Sigmoid colon (tissue), 7 donors: ENCODE data around the gene SCARB1. TPM values are rescaled to one million over a fixed set of nuclear protein-coding genes. Genes with fewer than 3 reads are reported as not detected.

Source experiments
- DNase-seq: peaks from one replicate; pipeline ENCODE4 v3.0.0-alpha.2; 2019
- H3K27ac ChIP-seq, 4 donors: fragments of 200-600 bp; sonication (generic); one replicate each; pipeline ENCODE4 v1.5.1; 2016 to 2019; ENCODE audit warnings: mild to moderate bottlenecking in 1 of 4
- H3K27me3 ChIP-seq, 3 donors: fragments of 200-600 bp; sonication (generic); one replicate each; pipeline ENCODE4 v1.5.1; 2019; ENCODE audit warnings: mild to moderate bottlenecking in 1 of 3
- H3K36me3 ChIP-seq, 4 donors: fragments of 200-600 bp; sonication (generic); one replicate each; pipeline ENCODE4 v1.5.1; 2016 to 2019
- H3K4me1 ChIP-seq, 4 donors: fragments of 200-600 bp; sonication (generic); one replicate each; pipeline ENCODE4 v1.5.1; 2017 to 2019
- H3K4me3 ChIP-seq, 4 donors: fragments of 200-600 bp; sonication (generic); one replicate each; pipeline ENCODE4 v1.5.1; 2017 to 2019; ENCODE audit warnings: mild to moderate bottlenecking in 2 of 4, moderate library complexity in 1 of 4
- H3K9me3 ChIP-seq, 4 donors: fragments of 200-600 bp in 3 of 4; sonication (generic) in 3 of 4; one replicate each; pipeline versions ENCODE4 v1.5.1 to v1.6.1; 2013 to 2019
- EP300 ChIP-seq, 4 donors: sonication (generic); formaldehyde crosslinking; IDR thresholded peaks; one replicate each; pipeline ENCODE4 v1.6.1; 2017; ENCODE audit warnings: antibody characterized with exemption in 4 of 4
- POLR2A ChIP-seq, 2 donors: fragments of 450-650 bp; IDR thresholded peaks; one replicate each; pipeline ENCODE4 v1.6.1; 2016; ENCODE audit warnings: antibody characterized with exemption in 2 of 2, mild to moderate bottlenecking in 2 of 2, moderate library complexity in 2 of 2
- POLR2AphosphoS5 ChIP-seq, 4 donors: sonication (generic); formaldehyde crosslinking; IDR thresholded peaks; one replicate each; pipeline ENCODE4 v1.6.1; 2017; ENCODE audit warnings: antibody characterized with exemption in 4 of 4
- WGBS, 2 donors: extraction: QIAGEN DNeasy Blood & Tissue Kit; methylation state at CpG; one replicate each; pipeline ENCODE4 v1.1.7; 2013; 5-methylcytosine and 5-hydroxymethylcytosine counted together
- intact Hi-C: fragments of 100-400 bp; cut with DNase I; formaldehyde crosslinking; loops from one replicate; pipeline ENCODE4 v1.15.1; 2023
- polyA plus RNA-seq, 3 donors: library from polyadenylated mRNA; stranded (reverse); fragments of 200-250 nt; gene quantifications; one replicate each; pipeline ENCODE4 v1.2.3, GENCODE V29; 2013
- total RNA-seq, 4 donors: library from RNA; depleted of rRNA; stranded (reverse); fragments of >200 nt; gene quantifications; one replicate each; pipeline ENCODE4 v1.1.0, GENCODE V29; 2016
- TF ChIP-seq, protein P1 (sequence below), 4 experiments: fragments of 450-650 bp in 3 of 4; fragments of 200-600 bp in 1 of 4; IDR thresholded peaks; one replicate each; pipeline ENCODE4 v1.5.1; 2016 to 2019; ENCODE audit warnings: antibody characterized with exemption in 4 of 4, mild to moderate bottlenecking in 3 of 4, moderate library complexity in 2 of 4
- donor health status: healthy with polysubstance abuse.
- donor health status: Bipolar disorder and iron deficiency.
- donor health status: healthy.

The SCARB1 gene
- total and polyA plus RNA-seq, 7 donors: 4.2 to 36.4 (median 11.4) TPM

DNA sequence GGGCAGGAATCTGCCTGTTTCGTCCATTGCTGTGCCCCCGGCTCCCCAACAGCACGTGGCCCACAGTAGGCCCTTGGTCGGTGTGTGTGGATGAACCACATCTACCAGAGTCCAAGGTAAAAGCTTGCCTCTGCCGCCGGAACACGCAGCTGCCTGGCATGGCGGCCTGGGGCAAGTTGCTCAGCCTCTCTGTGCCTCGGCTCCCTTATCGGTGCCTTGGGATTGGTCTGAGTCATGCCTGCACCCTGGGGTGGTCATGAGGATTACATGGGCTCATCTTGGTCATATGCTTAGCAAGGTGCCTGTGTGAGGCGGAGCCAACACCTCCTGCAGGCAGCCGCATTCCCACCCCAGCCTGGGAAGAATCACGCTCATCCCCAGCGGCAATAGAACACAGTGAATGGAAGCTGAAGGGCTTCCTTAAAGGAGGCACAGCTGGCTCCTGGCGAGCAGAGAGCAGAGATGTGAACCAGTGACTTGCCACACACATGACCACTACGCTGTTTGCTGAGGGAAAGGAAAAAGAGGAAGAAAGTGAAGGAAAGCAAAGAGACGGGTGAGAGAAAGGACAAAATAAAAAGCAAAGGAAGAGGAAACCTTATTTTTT is 5.5 kb upstream of the SCARB1 start:
- H3K27ac ChIP-seq: peak overlapping the region; percentile 18 to 57 (median 25)
- 60 to 83% methylated on average over 17 of the region's 17 CpGs for WGBS, 2 donors
- intact Hi-C loops: no loop called here
- peaks cover 0 to 3% (median under 1%) of the 10 kb centered on the region in 4 donors for H3K4me1 ChIP-seq
- H3K27me3 ChIP-seq: no peaks in the 10 kb centered on the region
- H3K4me3 ChIP-seq: no peak overlapping the region
- H3K9me3 ChIP-seq: no peaks in the 10 kb centered on the region
- H3K36me3 ChIP-seq: no peaks in the 10 kb centered on the region
- TF ChIP-seq POLR2A (IDR thresholded peaks at IDR 0.05) (no peak), POLR2AphosphoS5 (IDR thresholded peaks at IDR 0.05) (peak in 3 of 4 donors; percentile 18 to 45 (median 18))
- no peak for DNase-seq

DNA sequence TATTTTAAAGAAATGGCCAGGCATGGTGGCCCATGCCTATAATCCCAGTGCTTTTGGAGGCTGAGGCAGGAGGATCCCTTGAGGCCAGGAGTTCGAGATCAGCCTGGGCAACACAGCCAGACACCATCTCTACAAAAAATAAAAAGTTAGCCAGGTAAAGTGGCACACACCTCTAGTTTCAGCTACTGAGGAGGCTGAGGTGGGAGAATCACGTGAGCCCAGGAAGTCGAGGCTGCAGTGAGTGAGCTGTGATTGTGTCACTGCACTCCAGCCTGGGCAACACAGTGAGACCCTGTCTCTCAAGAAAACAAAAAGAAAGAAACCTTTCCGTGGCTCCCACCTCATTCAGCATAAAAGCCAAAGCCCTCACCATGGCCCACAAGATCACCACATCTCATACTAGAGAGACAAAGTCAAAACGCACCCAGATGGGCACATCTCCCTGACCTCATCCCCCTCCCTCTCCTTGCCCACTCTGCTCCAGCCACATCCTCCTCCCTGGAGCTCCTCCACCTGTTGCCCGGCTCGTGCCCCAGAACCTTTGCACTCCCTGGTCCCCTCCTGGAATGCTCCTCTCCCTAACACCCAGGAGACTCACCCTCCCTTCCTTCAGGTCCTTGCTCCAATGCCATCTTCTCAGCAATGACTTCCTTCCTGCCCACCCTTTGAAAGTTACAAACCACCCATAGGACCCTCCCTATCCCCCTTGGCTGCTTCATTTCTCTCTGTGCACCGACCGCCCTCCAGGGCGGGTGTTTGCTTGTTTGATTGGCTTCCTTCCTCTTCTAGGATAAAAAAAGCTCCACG is 4.8 kb upstream of the SCARB1 start:
- H3K9me3 ChIP-seq: no peaks in the 10 kb centered on the region
- peaks cover 0 to 9% (median 4%) of the 10 kb centered on the region in 4 donors for H3K4me1 ChIP-seq
- H3K4me3 ChIP-seq: no peak overlapping the region
- H3K27me3 ChIP-seq: no peaks in the 10 kb centered on the region
- no peak for DNase-seq
- intact Hi-C loops: no loop called here
- H3K36me3 ChIP-seq: no peaks in the 10 kb centered on the region
- no peak for TF ChIP-seq POLR2A (IDR thresholded peaks at IDR 0.05)
- TF ChIP-seq EP300 (IDR thresholded peaks at IDR 0.05): no peak
- no peak for TF ChIP-seq POLR2AphosphoS5 (IDR thresholded peaks at IDR 0.05)
- TF ChIP-seq, protein P1, sequence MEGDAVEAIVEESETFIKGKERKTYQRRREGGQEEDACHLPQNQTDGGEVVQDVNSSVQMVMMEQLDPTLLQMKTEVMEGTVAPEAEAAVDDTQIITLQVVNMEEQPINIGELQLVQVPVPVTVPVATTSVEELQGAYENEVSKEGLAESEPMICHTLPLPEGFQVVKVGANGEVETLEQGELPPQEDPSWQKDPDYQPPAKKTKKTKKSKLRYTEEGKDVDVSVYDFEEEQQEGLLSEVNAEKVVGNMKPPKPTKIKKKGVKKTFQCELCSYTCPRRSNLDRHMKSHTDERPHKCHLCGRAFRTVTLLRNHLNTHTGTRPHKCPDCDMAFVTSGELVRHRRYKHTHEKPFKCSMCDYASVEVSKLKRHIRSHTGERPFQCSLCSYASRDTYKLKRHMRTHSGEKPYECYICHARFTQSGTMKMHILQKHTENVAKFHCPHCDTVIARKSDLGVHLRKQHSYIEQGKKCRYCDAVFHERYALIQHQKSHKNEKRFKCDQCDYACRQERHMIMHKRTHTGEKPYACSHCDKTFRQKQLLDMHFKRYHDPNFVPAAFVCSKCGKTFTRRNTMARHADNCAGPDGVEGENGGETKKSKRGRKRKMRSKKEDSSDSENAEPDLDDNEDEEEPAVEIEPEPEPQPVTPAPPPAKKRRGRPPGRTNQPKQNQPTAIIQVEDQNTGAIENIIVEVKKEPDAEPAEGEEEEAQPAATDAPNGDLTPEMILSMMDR (IDR thresholded peaks at IDR 0.05): no peak
- 65 to 81% methylated on average over 11 of the region's 11 CpGs for WGBS, 2 donors
- H3K27ac ChIP-seq: peak overlapping the region; percentile 18 to 57 (median 25)

DNA sequence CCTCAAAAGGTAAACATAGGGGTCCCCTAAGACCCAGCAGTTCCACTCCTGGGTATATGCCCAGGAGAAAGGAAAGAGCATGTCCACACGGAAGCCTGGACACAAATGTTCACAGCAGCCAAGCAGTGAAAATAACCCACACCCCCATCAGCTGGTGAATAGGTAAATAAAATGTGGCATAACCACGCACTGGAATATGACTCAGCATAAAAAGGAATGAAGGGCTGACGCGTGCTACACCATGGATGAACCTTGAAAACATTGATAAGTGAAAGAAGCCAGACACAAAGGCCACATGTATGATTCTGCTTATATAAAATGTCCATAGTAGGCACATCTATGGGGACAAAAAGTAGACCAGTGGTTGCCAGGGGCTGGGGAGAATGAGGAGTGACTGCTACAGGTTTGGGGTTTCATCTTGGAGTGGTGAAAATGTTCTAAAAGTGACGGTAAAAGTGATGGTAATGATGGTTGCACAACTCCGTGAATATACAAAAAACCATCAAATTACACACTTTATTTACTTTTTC is 3.8 kb upstream of the SCARB1 start:
- TF ChIP-seq, protein P1 (IDR thresholded peaks at IDR 0.05): no peak
- TF ChIP-seq POLR2AphosphoS5 (IDR thresholded peaks at IDR 0.05) (no peak), POLR2A (IDR thresholded peaks at IDR 0.05) (no peak), EP300 (IDR thresholded peaks at IDR 0.05) (no peak)

DNA sequence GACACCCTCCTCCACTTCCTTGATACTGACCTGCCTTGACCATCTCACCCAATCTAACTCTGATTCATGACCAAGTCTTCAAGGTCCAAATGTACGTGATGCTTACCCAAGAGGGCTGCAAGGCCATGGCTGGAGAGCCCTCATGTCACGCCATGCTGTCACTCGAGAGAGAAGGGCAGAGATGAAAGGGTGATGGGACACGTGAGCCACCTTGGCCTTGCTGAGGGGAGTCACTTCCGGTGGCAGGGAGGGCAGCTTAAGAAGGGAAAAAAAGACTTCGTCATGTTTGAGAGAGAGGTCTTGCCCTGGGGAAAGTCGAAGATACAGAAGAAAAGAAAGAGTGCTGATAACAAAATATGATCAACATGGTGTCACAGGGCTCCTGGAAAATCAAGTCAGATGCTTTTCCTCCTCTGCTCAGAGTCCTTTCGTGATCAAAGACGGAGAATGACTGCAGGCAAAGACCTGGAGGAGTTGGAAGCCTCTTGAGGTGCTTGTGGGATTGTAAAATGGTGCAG is 3.3 kb upstream of the SCARB1 start:
- H3K9me3 ChIP-seq: no peaks in the 10 kb centered on the region
- no peak overlapping the region for H3K4me3 ChIP-seq
- intact Hi-C loops: no loop called here
- peaks cover 0 to 21% (median 15%) of the 10 kb centered on the region in 4 donors for H3K4me1 ChIP-seq
- no peaks in the 10 kb centered on the region for H3K36me3 ChIP-seq
- DNase-seq: no peak
- H3K27ac ChIP-seq: no peak overlapping the region
- 88 to 90% methylated on average over 9 of the region's 9 CpGs for WGBS, 2 donors
- H3K27me3 ChIP-seq: no peaks in the 10 kb centered on the region
- TF ChIP-seq EP300 (IDR thresholded peaks at IDR 0.05) (no peak), POLR2A (IDR thresholded peaks at IDR 0.05) (no peak), POLR2AphosphoS5 (IDR thresholded peaks at IDR 0.05) (no peak)
- TF ChIP-seq, protein P1 (IDR thresholded peaks at IDR 0.05): no peak

More for the DNA sequence above, 3.8 kb upstream of the SCARB1 start:
- Histone ChIP-seq H3K4me1 (peaks cover 0 to 19% (median 14%) of the 10 kb centered on the region in 4 donors), H3K27me3 (no peaks in the 10 kb centered on the region), H3K9me3 (no peaks in the 10 kb centered on the region), H3K36me3 (no peaks in the 10 kb centered on the region), H3K4me3 (no peak overlapping the region), H3K27ac (no peak overlapping the region)
- intact Hi-C loops: no loop called here
- 35 to 53% methylated on average over 6 of the region's 6 CpGs for WGBS, 2 donors
- no peak for DNase-seq
